Smooth muscle cell (in vitro differentiated cells): Measurements from ENCODE around the gene NGF. TPM values are rescaled to one million over a fixed set of nuclear protein-coding genes. Genes with fewer than 3 reads are reported as not detected.

ENCODE experiments used
- DNase-seq: peaks from one replicate; lab custom pipeline; 2025; ENCODE audit not compliant: unreplicated experiment; lab: John Stamatoyannopoulos, UW
- H2AFZ ChIP-seq: fragments of 200-600 bp; sonication (generic); 2 replicates; pipeline ENCODE4 v1.6.0; 2016; ENCODE audit warnings: antibody characterized with exemption, low read depth, mild to moderate bottlenecking
- H3F3A ChIP-seq: fragments of 200-600 bp; sonication (generic); 2 replicates; pipeline ENCODE4 v1.6.0; 2017; ENCODE audit warnings: antibody characterized with exemption, low read depth
- H3K27ac ChIP-seq: fragments of 200-600 bp; sonication (generic); 2 replicates; pipeline ENCODE4 v1.5.1; 2016; ENCODE audit warnings: low read depth, mild to moderate bottlenecking
- H3K27me3 ChIP-seq: fragments of 200-600 bp; sonication (generic); 2 replicates; pipeline ENCODE4 v1.6.1; 2016; ENCODE audit warnings: low read depth, mild to moderate bottlenecking
- H3K36me3 ChIP-seq: fragments of 200-600 bp; sonication (generic); 2 replicates; pipeline ENCODE4 v1.5.1; 2016; ENCODE audit warnings: low read depth
- H3K4me1 ChIP-seq: fragments of 200-600 bp; sonication (generic); 2 replicates; pipeline ENCODE4 v1.5.1; 2016; ENCODE audit warnings: low read depth
- H3K4me2 ChIP-seq: fragments of 200-600 bp; sonication (generic); 2 replicates; pipeline ENCODE4 v1.6.0; 2016; ENCODE audit warnings: mild to moderate bottlenecking
- H3K4me3 ChIP-seq: fragments of 200-600 bp; sonication (generic); 2 replicates; pipeline ENCODE4 v1.5.1; 2016; ENCODE audit warnings: mild to moderate bottlenecking
- H3K79me2 ChIP-seq: fragments of 200-600 bp; sonication (generic); 2 replicates; pipeline ENCODE4 v1.6.0; 2016; ENCODE audit warnings: low read depth, mild to moderate bottlenecking
- H3K9ac ChIP-seq: fragments of 200-600 bp; sonication (generic); 2 replicates; pipeline ENCODE4 v1.6.0; 2016; ENCODE audit warnings: low read depth
- H3K9me3 ChIP-seq: fragments of 200-600 bp; sonication (generic); replicated peaks from 2 replicates; pipeline ENCODE4 v1.5.1; 2016; ENCODE audit warnings: low read depth
- H4K20me1 ChIP-seq: fragments of 200-600 bp; sonication (generic); 2 replicates; pipeline ENCODE4 v1.6.0; 2016; ENCODE audit warnings: low read depth
- WGBS: methylation state at CpG from one replicate; pipeline ENCODE4 v1.1.7; 2016; ENCODE audit warnings: low lambda C conversion rate; 5-methylcytosine and 5-hydroxymethylcytosine counted together
- polyA plus RNA-seq: library from polyadenylated mRNA; unstranded; fragments of >200 nt; fragmentation: Nextera tagmentation; extraction: Ambion mirVana; gene quantifications from 2 replicates; pipeline ENCODE4 v1.2.1, GENCODE V29; 2016
- total RNA-seq: library from RNA; depleted of rRNA; stranded (reverse); fragments of >200 nt; gene quantifications from 2 replicates; pipeline ENCODE4 v1.2.3, GENCODE V29; 2014
- TF ChIP-seq, protein P1 (sequence below): fragments of 200-600 bp; sonication (generic); IDR thresholded peaks from 2 replicates; pipeline ENCODE4 v1.5.1; 2017; ENCODE audit warnings: borderline replicate concordance, mild to moderate bottlenecking, antibody characterized with exemption; ENCODE audit not compliant: insufficient read depth, poor library complexity, severe bottlenecking

NGF gene
- total and polyA plus RNA-seq, 2 experiments from 2014 or later: 0.18 to 1.8 TPM

DNA sequence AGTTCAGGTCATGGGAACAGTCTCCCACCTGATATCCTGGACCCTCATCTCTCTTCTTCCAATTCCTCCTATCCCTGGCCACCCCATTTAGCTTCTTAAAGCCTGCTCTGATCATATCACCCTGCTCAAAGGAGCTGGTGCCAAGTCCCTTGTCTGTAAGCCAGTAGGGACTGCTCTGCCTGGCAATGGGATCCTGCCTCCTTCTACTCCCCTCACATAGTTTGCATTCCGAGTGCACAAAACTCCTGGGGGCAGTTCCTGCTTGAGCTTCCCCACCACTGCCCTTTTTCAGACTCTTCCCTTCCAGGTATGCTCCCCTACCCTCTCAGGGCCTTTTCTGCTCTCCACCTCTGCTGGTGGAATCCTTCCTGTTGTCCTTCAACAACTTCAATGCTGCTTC lies 48.1 kb downstream of the NGF start:
- 68% methylated on average over 1 of the region's 1 CpG for WGBS
- Histone ChIP-seq H3K4me1 (peaks cover 17% of the 10 kb centered on the region), H3K36me3 (no peaks in the 10 kb centered on the region), H3K4me3 (no peak overlapping the region), H3K9me3 (no peaks in the 10 kb centered on the region), H3F3A (no peaks in the 10 kb centered on the region), H3K4me2 (no peak overlapping the region), H3K27me3 (no peaks in the 10 kb centered on the region), H3K9ac (no peak overlapping the region), H4K20me1 (no peaks in the 10 kb centered on the region), H3K27ac (no peak overlapping the region), H2AFZ (no peak overlapping the region), H3K79me2 (no peaks in the 10 kb centered on the region)
- no peak for DNase-seq
- TF ChIP-seq, protein P1, sequence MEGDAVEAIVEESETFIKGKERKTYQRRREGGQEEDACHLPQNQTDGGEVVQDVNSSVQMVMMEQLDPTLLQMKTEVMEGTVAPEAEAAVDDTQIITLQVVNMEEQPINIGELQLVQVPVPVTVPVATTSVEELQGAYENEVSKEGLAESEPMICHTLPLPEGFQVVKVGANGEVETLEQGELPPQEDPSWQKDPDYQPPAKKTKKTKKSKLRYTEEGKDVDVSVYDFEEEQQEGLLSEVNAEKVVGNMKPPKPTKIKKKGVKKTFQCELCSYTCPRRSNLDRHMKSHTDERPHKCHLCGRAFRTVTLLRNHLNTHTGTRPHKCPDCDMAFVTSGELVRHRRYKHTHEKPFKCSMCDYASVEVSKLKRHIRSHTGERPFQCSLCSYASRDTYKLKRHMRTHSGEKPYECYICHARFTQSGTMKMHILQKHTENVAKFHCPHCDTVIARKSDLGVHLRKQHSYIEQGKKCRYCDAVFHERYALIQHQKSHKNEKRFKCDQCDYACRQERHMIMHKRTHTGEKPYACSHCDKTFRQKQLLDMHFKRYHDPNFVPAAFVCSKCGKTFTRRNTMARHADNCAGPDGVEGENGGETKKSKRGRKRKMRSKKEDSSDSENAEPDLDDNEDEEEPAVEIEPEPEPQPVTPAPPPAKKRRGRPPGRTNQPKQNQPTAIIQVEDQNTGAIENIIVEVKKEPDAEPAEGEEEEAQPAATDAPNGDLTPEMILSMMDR: no peak

DNA sequence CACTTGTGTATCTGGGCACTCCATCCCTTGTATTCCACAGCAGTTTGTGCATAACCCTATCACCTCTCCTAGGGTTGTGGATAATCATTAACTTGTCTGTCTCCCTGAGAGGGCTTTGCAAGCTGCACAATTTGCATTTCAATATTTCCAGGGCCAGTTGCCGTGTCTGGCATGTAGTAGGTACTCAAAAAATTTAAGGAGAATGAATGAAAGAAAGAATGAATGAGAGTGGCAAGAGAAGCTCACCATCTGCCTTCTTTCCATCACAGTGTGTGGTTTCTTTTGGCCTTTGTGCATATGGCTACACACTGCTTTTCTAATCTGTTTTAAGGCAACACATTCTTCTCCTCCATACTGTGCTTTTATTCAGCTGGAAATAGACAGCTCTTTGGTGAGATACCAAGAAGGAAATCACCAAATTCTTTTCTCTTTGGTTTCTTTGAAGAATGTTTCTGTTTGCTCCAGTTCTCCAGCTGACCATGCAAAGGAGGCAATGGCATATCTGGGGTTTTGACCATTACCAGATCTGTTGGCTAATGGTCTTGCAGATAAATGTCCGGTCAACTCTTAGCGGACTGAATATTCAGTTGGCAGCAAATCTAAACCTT lies 49.4 kb downstream of the NGF start:
- 97% methylated on average over 3 of the region's 3 CpGs for WGBS
- TF ChIP-seq, protein P1: no peak
- no peak overlapping the region for H3K27ac ChIP-seq

DNA sequence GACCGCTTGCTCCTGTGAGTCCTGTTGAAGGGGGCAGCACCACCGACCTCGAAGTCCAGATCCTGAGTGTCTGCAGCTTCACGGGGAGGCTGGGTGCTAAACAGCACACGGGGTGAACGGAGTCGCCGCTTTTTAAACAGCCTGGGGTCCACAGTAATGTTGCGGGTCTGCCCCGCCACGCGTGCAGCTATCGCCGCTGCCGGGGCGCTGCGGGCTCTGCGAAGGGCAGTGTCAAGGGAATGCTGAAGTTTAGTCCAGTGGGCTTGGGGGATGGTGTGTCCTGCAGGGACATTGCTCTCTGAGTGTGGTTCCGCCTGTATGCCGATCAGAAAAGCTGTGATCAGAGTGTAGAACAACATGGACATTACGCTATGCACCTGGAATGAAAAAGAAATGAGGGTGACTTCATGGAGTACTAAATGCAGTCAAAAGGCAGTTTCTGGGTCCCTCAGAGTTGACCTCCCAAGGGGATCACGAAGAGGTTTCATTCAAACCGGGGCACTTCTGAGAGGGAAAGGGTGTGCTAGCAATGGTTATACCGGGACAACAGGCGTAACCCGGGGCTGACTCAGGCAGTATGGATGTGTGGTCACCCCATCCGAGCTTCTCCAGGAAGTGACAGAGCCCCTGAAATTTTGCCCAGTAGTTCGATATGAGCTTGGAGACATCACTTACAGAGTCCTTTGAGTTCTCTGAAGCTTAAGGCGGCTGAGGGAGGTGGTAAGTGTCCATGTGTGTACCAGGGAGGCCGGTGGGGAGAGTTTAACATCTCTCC lies 51.4 kb downstream of the NGF start:
- no peak overlapping the region for H3K4me2 ChIP-seq
- DNase-seq: no peak
- H3K4me3 ChIP-seq: no peak overlapping the region
- no peaks in the 10 kb centered on the region for H3K79me2 ChIP-seq
- no peaks in the 10 kb centered on the region for H3K9me3 ChIP-seq
- no peaks in the 10 kb centered on the region for H3F3A ChIP-seq
- TF ChIP-seq, protein P1: no peak
- H3K4me1 ChIP-seq: peaks cover 17% of the 10 kb centered on the region
- no peak overlapping the region for H2AFZ ChIP-seq
- H3K9ac ChIP-seq: no peak overlapping the region
- H4K20me1 ChIP-seq: no peaks in the 10 kb centered on the region
- WGBS: 97% methylated on average over 30 of the region's 30 CpGs
- no peak overlapping the region for H3K27ac ChIP-seq
- no peaks in the 10 kb centered on the region for H3K36me3 ChIP-seq
- H3K27me3 ChIP-seq: no peaks in the 10 kb centered on the region

More for the DNA sequence above, 49.4 kb downstream of the NGF start:
- H3K9me3 ChIP-seq: no peaks in the 10 kb centered on the region
- H3K4me3 ChIP-seq: no peak overlapping the region
- H2AFZ ChIP-seq: no peak overlapping the region
- H3F3A ChIP-seq: no peaks in the 10 kb centered on the region
- no peaks in the 10 kb centered on the region for H3K36me3 ChIP-seq
- no peak overlapping the region for H3K4me2 ChIP-seq
- no peaks in the 10 kb centered on the region for H3K79me2 ChIP-seq
- no peaks in the 10 kb centered on the region for H3K27me3 ChIP-seq
- peaks cover 17% of the 10 kb centered on the region for H3K4me1 ChIP-seq
- DNase-seq: no peak
- H3K9ac ChIP-seq: no peak overlapping the region
- no peaks in the 10 kb centered on the region for H4K20me1 ChIP-seq

DNA sequence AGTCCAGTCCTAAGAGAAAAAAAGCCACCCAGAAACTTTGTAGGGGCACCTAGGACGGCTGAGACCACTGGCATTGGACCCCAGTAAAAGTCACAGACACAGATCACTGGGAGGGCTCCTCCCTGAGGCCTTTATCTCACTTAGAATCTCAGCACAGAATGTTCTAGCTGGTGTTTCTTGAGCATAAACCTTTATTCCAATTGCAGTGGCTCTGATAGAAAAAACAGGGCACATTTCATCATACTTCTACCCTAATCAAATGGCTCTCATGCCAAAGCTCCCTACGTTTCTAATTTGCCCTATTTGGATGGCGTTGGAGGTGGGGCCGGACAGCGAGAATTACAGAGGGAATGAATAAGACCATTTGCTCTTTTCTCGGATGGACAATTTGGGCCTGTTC lies 53.8 kb downstream of the NGF start:
- H3F3A ChIP-seq: no peaks in the 10 kb centered on the region
- no peak overlapping the region for H3K9ac ChIP-seq
- no peaks in the 10 kb centered on the region for H4K20me1 ChIP-seq
- H3K4me3 ChIP-seq: no peak overlapping the region
- H3K36me3 ChIP-seq: no peaks in the 10 kb centered on the region
- H3K4me2 ChIP-seq: no peak overlapping the region
- TF ChIP-seq, protein P1: no peak
- 95% methylated on average over 6 of the region's 6 CpGs for WGBS
- H3K27me3 ChIP-seq: no peaks in the 10 kb centered on the region
- no peak overlapping the region for H2AFZ ChIP-seq
- no peak overlapping the region for H3K27ac ChIP-seq
- DNase-seq: no peak
- no peaks in the 10 kb centered on the region for H3K9me3 ChIP-seq
- H3K4me1 ChIP-seq: peaks cover 17% of the 10 kb centered on the region
- H3K79me2 ChIP-seq: no peaks in the 10 kb centered on the region
